Measurements from ENCODE around the gene GNAQ. TPM values are rescaled to one million over a fixed set of nuclear protein-coding genes. Genes with fewer than 3 reads are reported as not detected.

GNAQ gene
- total RNA-seq, 1 experiment from 2014 or later, result 0.51 TPM

- CTCF ChIA-PET, result no interaction called here
- intact Hi-C loops (cut with micrococcal nuclease), result no loop called here
Observed at GRCh38 chr9:78006734-78007133, 24.9 kb downstream of the GNAQ start.

GRCh38 chr9:78005231-78006002, 26.2 kb downstream of the GNAQ start:
- no peak for DNase-seq
- Histone ChIP-seq H3K9me3 (ENCODE audit: low read length) (no peaks in the 10 kb centered on the region), H3K27me3 (ENCODE audit: low read length) (no peaks in the 10 kb centered on the region), H4K20me1 (ENCODE audit: low read length) (no peaks in the 10 kb centered on the region), H3K9me2 (replicated peaks; ENCODE audit: low read length) (no peaks in the 10 kb centered on the region), H3K4me3 (ENCODE audit: low read length) (no peak overlapping the region), H3K79me2 (ENCODE audit: low read length) (no peaks in the 10 kb centered on the region), H3K4me2 (ENCODE audit: low read length) (no peak overlapping the region), H3K9ac (ENCODE audit: low read length) (no peak overlapping the region), H3F3A (ENCODE audit: low read length, unreplicated experiment) (no peaks in the 10 kb centered on the region), H3K36me3 (ENCODE audit: low read depth, low read length) (no peaks in the 10 kb centered on the region), H3K27ac (ENCODE audit: low read length) (no peak overlapping the region), H3K4me1 (ENCODE audit: insufficient read depth, low read length) (no peaks in the 10 kb centered on the region), H2AFZ (ENCODE audit: low read length) (no peak overlapping the region)
- no TSS peak for BruUV-seq (replicated peaks)
- intact Hi-C loops (cut with micrococcal nuclease), result no loop called here
- ChIA-PET CTCF (no interaction called here), POLR2A (ENCODE audit: unreplicated experiment) (no interaction called here)
- TF ChIP-seq EZH2 (IDR thresholded peaks at IDR 0.05; ENCODE audit: low read length, unreplicated experiment) (no peak), CTCF (conservative IDR thresholded peaks at IDR 0.05; ENCODE audit: low read depth, low read length) (no peak), EZH2phosphoT487 (IDR thresholded peaks at IDR 0.05; ENCODE audit: borderline replicate concordance, low read length) (no peak)
- ATAC-seq, result no peak

More at GRCh38 chr9:78006734-78007133, 24.9 kb downstream of the GNAQ start:
- no peaks in the 10 kb centered on the region for H3K27me3 ChIP-seq (ENCODE audit: low read length)
- no peaks in the 10 kb centered on the region for H3K9me3 ChIP-seq (ENCODE audit: low read length)
- H3K9ac ChIP-seq (ENCODE audit: low read length), result no peak overlapping the region
- H4K20me1 ChIP-seq (ENCODE audit: low read length), result no peaks in the 10 kb centered on the region
- ATAC-seq, result no peak
- POLR2A ChIA-PET (ENCODE audit: unreplicated experiment), result no interaction called here
- no peaks in the 10 kb centered on the region for H3K36me3 ChIP-seq (ENCODE audit: low read depth, low read length)
- no peak for DNase-seq
- H2AFZ ChIP-seq (ENCODE audit: low read length), result no peak overlapping the region
- H3K79me2 ChIP-seq (ENCODE audit: low read length), result no peaks in the 10 kb centered on the region
- no peaks in the 10 kb centered on the region for H3K4me1 ChIP-seq (ENCODE audit: insufficient read depth, low read length)
- no TSS peak for BruUV-seq (replicated peaks)
- no peak overlapping the region for H3K4me2 ChIP-seq (ENCODE audit: low read length)
- H3F3A ChIP-seq (ENCODE audit: low read length, unreplicated experiment), result no peaks in the 10 kb centered on the region
- TF ChIP-seq CTCF (conservative IDR thresholded peaks at IDR 0.05; ENCODE audit: low read depth, low read length) (no peak), EZH2 (IDR thresholded peaks at IDR 0.05; ENCODE audit: low read length, unreplicated experiment) (no peak), EZH2phosphoT487 (IDR thresholded peaks at IDR 0.05; ENCODE audit: borderline replicate concordance, low read length) (no peak)
- no peaks in the 10 kb centered on the region for H3K9me2 ChIP-seq (replicated peaks; ENCODE audit: low read length)
- no peak overlapping the region for H3K4me3 ChIP-seq (ENCODE audit: low read length)
- no peak overlapping the region for H3K27ac ChIP-seq (ENCODE audit: low read length)

GRCh38 chr9:78004478-78005229, 27.0 kb downstream of the GNAQ start:
- Histone ChIP-seq H3K79me2 (ENCODE audit: low read length) (no peaks in the 10 kb centered on the region), H3K4me3 (ENCODE audit: low read length) (no peak overlapping the region), H3K4me1 (ENCODE audit: insufficient read depth, low read length) (no peaks in the 10 kb centered on the region), H3K9me3 (ENCODE audit: low read length) (no peaks in the 10 kb centered on the region), H3K9me2 (replicated peaks; ENCODE audit: low read length) (no peaks in the 10 kb centered on the region), H3F3A (ENCODE audit: low read length, unreplicated experiment) (no peaks in the 10 kb centered on the region), H3K27me3 (ENCODE audit: low read length) (no peaks in the 10 kb centered on the region), H3K36me3 (ENCODE audit: low read depth, low read length) (no peaks in the 10 kb centered on the region), H3K9ac (ENCODE audit: low read length) (no peak overlapping the region), H3K4me2 (ENCODE audit: low read length) (no peak overlapping the region), H3K27ac (ENCODE audit: low read length) (no peak overlapping the region), H2AFZ (ENCODE audit: low read length) (no peak overlapping the region), H4K20me1 (ENCODE audit: low read length) (no peaks in the 10 kb centered on the region)
- intact Hi-C loops (cut with micrococcal nuclease), result no loop called here
- TF ChIP-seq CTCF (conservative IDR thresholded peaks at IDR 0.05; ENCODE audit: low read depth, low read length), result peak; percentile 47
- no peak for TF ChIP-seq EZH2 (IDR thresholded peaks at IDR 0.05; ENCODE audit: low read length, unreplicated experiment)
- TF ChIP-seq EZH2phosphoT487 (IDR thresholded peaks at IDR 0.05; ENCODE audit: borderline replicate concordance, low read length), result no peak
- DNase-seq (peak; percentile 41), ATAC-seq (peak; percentile 18; the same call in 1 of the 2 replicates)
- CTCF ChIA-PET, result no interaction called here
- BruUV-seq (replicated peaks), result no TSS peak
- POLR2A ChIA-PET (ENCODE audit: unreplicated experiment), result no interaction called here
